GM19397 (cell line): ENCODE measurements around the gene BRSK2.

Experiments
- ATAC-seq: cut with Tn5 transposase; IDR thresholded peaks from one replicate; pipeline ENCODE4 v1.9.1; 2021; ENCODE audit warnings: mild to moderate bottlenecking, moderate library complexity; ENCODE audit not compliant: unreplicated experiment

The BRSK2 gene

DNA sequence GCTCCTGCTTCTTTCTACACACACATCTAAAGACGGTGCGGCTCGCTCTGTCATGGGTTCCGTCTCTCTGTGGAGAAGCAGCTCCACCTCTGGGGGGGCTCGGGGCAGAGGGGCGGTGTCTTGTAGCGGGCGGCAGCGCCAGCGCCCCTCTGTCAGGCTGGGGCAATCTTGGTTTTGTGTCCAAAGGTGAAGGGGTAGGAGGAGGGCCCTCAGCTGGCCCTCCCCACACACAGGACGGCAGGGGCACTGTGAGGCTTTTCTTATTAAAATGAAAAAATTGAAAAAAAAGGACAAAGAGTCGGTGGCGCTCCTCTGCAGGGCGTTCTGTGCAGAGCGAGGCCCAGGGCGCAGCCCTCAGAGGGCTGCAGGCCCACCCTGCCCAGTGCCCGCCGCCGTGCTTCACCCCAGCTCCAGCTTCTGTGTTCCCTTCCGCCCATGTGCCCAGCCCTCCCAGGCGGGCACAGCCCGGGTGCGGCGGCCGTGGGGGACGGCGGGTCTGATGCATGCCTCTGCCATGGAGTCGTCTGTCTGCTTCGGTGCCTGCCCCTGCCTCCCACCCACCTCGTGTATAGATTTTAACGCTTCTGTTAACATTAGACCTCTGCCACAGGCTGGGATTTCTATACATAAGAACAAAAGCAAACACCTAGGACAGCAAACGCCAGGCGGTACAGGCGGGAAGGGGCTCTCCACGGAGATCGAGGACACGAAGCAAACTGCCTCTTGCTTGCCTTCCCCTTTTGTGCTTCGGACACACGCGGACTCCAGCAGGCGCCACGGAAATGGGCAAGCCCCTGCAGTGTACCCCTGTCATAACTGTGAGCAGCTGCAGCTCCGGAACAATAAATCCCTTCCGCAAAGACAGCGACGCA lies 72.3 kb downstream of the BRSK2 start:
- ATAC-seq, result no peak

DNA sequence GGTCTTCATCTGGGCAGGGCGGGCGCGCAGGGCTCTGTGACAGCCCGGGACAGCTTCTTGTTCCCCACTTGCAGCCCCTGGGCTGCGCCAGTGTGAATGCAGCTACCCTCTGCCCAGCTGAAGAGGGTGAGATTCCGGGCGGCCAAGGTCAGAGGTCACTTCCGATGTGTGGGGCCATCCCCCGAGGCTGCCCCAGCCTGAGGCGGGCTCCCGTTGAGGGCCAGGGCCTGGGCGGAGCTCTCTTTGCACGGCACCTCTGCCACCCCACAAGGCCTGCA lies 72.9 kb downstream of the BRSK2 start:
- ATAC-seq, result no peak

DNA sequence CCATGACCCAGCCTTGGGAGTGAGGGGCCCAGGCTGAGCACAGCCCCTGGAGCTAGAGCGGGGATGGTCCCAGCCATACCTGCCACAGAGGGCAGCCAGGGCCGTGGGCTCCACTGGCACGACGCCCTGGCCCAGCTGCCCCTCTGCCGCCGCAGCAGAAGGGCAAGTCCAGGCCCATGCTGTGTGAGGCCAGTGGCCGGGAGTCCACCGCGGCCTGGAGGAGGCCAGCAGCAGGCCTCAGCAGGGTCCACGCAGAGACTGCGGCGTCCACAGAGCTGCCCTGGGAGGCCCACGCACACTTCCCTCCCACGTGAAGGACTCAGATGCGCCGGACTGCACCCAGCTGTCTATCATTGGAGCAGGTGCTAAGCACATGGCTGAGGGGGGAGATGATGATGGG lies 73.3 kb downstream of the BRSK2 start:
- no peak for ATAC-seq

DNA sequence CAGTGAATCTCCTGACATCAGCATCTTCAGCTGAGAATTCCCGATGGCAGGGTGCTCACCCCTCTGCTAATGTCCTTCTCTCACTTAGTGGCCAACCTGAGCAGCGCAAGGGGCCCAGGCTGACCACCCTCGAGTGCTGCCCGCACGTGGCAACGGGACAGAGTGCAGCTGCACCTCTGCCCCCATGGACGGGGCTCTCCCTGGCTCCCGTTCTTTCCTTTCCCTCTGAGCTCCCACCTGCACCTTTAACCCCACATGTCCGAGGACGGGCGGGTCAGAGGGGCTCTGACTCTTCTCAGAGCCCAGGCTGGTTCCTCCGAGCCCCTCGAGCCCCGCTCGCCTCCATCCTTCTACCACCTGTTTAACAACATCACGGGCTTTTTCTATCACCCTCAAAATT lies 77.0 kb downstream of the BRSK2 start:
- no peak for ATAC-seq

DNA sequence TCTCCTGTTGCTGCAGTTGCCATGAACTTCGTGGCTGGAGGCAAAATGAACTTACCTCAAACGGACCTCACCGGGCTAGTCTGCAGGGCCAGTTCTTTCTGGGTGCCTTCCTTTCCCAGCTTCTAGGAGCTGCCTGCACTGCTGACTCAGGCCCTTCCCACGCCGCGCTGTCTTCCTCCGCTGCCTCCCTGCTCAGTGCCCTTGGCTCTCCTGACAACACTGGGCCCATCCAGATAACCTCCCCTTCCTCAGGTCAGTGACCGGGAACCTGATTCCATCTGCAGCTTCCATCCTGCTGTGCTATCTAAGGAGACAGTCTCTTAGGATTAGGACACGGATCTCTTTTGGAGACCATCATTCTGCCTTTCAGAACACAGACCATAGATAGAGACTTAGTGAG lies 77.5 kb downstream of the BRSK2 start:
- ATAC-seq, result no peak

DNA sequence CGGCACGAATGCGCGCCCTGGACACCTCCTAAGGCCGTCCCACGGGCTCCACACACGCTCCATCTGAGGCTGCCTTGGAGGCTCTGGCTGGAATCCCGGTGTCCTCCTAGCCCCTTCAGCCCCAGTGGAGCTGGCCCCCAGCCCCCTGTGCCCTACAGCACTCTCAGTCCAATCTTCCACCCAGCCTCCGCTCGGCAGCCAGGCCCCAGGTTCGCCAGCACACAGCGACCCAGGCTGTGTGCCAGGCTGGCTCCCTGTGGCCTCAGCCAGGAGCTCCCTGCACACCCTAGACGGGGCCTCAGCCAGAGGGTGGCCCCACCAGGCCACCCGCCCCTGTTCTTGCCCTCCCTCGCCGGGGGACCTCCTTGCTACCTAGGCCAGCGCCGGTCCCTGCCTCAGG lies 78.3 kb downstream of the BRSK2 start:
- no peak for ATAC-seq

DNA sequence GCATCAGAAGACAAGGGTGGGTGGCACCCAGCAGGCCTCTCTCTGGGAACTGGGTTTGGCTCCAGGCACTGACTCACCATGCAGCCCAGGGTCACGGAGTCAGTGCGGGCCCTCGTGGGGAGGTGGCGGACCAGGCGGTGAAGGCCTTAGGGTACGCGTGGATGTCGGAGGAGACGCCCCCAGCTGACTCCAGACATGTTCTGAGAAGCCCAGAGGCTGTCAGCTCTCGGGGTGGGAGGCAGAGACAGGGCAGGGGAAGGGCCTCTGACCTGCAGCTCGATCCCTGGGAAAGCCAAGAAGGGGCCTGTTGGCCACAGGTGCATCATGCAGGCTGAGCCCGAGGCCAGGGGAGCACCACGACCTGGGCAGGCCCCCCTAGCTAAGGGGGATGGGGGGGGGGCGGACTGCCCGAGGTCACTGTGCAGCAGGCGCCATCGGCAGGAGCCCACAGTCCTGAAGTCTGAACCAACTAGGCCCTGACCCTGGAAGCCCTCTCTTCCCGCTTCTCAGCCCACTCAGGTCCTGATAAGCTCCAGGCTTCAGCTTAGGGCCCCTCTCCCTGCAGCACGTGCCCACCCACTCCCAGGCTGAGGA lies 78.8 kb downstream of the BRSK2 start:
- ATAC-seq, result no peak

DNA sequence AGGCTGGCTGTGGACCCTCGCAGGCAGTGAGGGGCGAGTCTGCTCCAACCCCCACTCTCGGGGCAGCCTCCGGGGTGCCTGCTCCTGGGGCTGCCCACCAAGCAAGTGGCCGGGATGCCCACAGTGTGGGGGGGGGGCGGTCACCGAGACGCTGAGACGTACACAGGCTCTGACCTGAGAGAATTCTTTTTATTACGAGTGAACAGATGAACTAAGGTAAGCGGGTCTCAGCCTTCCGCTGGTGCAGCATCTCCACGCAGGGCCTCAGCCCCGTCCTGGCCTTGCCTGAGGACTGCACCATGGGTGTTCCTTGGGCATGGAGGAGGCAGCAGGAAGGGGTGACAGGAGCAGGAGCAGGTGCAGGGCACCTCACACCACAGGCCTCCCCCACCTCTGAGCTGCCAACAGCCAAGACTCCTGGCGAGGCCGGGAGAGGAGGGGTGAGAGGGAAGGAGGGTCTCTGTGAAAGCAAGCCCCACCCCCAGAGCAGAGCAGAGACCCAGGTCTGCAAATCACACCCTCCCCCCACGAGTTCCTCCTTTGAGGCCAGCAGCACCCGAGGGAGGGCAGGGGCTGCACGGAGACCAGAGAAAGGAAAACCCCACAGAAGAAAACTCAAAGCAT lies 79.7 kb downstream of the BRSK2 start:
- no peak for ATAC-seq

DNA sequence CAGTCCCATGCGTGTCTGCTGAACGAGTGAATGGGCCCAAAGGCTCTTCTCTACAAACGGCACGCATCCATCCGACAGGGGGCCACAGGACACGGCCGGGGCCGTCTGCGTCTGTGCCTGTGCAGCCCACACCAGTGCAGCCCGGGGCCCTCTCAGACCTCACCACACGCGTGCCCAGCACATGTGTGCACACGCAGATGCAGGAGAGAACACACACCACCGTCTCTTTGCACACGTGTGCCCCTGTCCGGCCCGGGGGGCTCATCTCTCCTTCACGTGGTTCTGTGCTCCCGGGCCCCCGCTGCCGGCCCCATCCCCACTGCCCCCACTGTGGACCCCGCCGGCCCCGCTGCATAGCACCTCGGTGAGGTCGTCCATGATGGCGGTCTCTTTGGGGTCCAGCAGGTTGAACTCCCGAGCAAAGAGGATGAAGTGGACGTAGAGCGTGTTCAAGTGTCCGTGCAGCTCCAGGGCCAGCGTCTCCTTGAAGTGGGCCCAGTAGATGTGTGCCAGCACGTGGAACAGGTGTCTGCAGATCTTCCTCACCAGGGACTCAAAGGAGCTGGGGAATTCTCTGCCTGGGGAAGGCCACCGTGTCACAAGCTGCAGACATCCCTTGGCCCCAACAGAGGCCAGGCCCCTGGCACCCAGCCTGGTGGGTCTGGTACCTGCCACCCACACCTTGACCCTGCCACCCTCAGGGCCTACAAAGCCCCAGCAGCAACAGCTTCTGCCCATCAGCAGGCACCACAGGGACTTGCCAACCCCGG lies 80.4 kb downstream of the BRSK2 start:
- ATAC-seq, result no peak

DNA sequence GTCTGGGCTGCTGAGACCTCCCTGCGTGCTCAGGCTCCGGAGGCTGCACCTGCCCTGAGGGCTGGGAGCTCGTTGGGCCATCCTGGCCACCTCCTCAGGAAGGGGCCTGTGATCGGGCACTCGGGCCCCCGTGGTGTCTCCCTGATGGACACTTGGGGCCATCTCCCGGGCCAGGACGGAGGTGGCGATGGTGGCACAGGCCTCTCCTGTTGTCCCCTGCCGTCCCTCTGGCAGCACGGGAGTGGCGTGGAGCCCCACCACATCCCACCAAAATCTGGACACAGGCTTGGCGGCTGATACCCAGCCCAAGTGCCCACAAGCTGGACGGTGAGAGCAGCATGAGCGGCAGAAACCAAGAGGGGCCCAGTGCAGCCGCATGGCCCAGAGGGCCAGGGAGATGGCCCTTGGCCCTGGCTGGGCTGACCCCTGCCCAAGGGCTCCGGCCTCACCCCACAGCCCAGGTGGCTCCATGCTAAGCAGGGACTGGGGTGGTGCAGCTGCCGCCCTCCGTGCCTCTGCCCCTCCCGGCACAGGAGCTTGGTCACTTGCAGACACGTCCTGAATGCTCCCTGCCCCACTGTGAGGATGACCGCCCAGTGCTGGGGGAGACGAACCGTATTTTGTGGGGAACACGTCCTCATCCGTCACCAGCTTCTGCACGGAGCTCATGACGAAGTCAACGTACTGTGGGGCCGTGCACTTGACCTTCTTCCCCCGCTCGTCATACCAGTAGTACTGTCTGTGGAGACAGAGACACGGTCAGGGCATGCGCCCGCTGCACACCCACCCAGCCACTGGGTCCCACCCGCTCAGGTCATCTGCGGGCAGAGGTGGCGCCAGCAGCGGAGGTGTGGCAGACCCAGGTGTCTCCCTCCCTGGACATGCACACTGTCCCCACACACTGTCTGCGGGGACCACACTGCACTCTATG lies 81.2 kb downstream of the BRSK2 start:
- ATAC-seq, result no peak

DNA sequence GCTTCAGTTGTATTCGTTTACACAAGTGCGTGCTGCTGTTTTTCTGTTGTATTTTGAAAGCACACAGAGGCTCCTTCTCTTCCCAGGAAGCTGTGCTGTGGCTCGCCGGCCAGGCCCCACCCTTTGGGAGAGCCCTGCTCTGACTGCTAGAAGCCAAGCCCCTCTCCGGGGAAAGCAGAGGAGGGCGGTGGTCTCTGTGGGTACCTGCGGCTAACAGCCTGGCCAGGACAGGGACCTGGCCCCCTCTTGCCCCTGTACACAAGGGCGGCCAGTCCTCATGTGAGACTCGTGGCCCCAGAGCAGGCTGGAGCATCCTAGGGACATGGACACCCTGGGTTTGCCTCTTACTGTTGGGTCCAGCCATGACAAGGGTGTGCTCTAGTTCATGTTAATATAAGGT lies 82.0 kb downstream of the BRSK2 start:
- ATAC-seq, result no peak

DNA sequence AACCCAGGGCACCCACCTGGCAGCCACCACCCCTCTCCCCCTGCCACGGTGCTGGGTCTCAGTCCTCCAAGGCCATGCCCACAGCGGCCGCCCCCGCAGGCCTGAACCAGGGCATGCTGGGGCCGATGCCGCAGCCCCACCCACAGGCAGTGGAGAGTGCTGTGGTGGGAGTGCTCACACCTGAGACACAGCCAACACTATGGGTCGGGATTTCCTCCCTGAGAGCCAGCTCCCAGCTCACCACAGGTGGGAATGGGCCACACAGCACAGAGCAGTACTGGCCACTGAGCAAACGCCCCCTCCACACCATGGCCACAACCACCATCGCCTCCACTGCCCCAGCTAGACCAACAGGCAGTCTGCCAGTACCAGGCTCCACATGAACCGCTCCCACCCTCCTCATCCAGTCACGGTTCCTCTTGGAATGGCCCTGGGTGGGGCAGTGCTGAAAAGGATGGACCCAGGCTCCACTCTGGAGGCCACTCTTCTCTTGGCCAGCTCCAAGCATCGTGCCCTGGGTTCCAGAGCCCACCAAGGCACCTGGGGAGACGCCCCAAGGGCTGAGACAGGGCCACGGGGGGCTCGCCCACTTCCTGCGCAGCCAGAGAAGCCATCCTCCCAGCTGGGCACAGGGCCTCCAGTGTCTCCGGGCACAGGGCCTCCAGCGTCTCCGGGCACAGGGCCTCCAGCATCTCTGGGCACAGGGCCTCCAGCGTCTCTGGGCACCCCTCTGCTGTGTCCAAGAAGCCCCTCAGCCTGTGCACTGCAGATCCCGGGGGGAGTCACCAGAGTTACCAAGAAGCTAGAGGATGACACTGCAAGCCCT lies 82.7 kb downstream of the BRSK2 start:
- no peak for ATAC-seq

DNA sequence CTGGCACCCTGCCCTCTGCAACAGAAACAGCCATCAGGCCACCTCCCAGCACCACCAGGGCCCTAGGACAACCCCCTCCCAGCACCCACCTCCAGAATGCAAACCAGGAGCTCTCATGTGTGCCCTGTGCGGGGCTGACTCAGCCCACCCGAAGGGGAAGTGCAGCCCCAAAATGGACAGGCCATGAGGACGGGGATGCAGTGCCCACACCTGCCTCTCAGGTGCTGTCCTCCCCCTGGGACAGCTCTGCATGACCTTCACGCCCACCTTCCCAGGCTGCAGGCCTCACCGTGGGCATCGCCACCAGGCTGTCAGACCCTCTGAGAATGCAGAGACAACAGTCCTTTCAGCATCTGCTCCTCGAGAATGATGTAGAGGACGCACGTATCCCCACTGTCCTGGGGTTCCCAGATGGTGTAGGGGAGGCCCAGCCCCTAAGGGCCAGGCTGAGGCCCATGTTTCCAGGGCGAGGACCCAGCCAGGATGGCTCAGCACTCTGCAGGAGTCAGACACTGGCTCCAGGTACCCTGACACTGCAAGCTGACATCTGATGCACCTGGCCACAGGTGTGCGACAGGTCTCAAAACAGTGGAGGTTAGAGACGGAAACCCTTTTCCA lies 83.4 kb downstream of the BRSK2 start:
- no peak for ATAC-seq

DNA sequence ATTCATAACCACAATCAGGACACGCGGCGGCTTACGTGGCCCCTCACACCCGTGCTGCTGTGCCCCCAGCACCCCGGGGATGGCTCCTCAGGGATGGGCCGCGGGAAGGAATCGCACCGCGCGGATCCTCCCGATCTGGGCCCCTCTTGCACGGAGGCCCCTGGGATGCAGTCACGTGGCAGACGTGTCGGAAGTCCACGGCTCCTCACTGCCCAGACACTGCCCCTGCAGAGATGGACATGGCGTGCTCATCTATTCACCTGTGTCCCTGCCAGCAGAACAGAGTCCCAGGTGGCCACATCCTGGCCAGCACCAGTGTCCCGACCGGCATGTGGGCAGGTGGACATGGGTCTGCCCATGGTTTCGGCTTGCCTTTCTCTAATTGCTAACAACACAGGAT lies 84.1 kb downstream of the BRSK2 start:
- no peak for ATAC-seq

DNA sequence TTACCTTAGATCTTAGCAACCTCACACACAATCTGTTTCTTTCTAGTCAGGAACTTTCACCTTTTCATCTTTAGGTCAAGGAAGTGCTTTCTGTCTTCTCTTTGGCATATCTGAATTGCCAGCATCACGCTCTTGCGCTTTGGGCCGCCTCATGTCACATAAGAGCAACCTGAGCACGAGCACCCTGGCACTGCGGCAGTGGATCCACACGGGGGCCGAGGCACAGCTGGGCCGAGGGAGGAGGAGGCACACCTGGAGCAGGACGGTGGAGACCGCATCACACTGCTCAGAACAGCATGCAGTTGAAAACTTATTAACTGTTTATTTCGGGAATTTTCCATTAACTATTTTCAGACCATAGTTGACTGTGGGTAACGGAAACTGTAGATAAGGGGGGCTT lies 86.1 kb downstream of the BRSK2 start:
- no peak for ATAC-seq

DNA sequence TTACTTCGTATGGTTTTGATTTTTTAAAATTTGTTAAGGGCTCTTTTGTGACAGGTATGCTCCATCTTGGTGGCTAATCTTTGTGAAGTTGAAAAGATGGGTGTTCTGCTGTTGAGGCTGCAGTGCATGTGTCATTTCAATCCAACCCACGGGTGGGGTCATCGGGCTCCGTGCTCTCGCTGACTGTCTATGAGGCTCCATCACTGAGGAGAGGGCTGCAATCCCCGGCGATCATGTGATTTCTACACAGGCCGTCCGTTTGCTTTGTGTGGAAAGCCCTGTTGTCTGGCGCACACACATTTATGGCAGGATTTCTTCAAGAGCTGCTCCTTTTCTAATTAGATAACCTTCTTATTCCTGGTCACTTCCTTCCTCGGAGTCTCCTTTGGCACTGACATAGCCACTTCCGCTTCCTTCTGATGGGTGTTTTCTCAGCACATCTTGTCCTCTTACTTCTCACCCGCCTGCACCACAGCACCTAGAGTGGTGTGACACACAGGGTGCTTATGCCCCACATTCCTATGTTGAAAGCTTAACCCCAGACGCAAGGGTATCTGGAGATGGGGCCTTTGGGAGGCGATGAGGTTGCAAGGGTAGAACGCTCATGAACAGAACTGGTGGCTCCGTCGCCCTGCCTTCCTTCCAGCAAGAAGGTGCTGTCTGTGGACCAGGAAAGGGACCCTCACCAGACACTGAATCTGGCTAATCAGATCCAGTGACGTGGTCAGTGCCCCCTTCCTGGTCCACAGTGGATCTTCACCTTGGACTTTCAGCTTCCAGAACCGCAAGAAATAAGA lies 87.4 kb downstream of the BRSK2 start:
- ATAC-seq, result no peak

DNA sequence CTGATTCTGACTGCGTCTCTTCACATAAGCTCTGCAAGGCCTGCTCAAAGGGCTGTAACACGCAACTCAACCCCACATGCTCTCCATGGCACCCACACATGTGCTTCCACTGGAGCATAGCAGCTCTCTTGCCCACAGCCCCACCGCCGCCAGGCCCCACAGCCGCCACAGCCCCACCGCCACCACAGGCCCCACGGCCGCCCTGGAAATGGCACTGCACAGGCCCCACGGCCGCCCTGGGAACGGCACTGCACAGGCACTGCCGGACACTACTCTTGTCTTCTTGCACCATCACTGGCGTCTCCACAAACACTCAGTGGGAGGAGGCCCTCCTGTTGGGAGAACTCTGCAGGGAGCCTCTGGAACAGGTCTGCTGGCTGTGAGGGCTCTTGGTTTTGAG lies 88.3 kb downstream of the BRSK2 start:
- ATAC-seq, result no peak

DNA sequence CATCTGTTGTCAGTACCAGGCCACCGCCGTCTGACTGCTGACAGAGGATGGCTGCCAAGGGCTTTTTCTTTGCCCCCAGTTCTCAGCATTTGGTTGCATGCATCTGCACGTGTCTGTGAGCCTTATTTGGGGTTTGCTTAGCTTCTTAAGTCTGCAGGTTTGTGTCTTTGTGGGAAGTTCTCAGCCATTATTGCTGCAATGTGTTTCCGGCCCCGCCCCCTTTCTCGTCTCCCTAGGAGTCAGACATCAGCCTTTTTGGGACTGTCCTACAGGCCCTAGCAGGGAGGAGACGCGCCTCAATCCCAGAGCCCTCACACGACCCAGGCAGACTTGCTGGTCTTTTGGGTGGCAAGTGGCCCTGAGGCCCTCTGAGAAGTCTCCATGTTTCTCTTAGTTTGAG lies 88.8 kb downstream of the BRSK2 start:
- ATAC-seq, result no peak
